ENCODE measurements around the gene FAHD2A. TPM values are rescaled to one million over a fixed set of nuclear protein-coding genes. Genes with fewer than 3 reads are reported as not detected.
"Not testable (repeated sequence)": the region's sequence is repeated elsewhere in the genome, so short reads cannot be mapped to it uniquely, and the experiment has no call there.

The FAHD2A gene
- total RNA-seq, 1 donor: 15.4 TPM

DNA sequence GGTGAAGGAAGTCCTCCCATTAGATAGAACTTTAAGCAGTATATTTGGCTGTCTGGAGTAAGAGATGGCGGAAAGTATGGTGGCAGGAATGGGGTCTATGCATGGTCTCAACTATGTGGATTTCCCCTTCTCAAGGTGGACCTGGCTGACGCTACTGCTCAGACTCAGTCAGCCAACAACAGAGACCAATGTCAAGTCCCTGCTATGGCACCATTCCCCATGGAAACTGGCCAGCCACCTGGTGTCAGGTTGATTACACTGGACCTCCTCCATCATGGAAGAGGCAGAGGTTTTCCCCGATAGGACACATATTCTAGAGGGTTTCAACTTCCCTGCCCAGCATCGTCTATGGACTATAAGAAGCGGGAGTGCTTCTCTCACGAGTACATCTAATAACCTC lies 8.6 kb upstream of the FAHD2A start:
- H3K4me3 ChIP-seq (ENCODE audit: low read depth, low read length): no peak overlapping the region
- DNase-seq (ENCODE audit: low read depth): no peak
- TF ChIP-seq, protein P1, sequence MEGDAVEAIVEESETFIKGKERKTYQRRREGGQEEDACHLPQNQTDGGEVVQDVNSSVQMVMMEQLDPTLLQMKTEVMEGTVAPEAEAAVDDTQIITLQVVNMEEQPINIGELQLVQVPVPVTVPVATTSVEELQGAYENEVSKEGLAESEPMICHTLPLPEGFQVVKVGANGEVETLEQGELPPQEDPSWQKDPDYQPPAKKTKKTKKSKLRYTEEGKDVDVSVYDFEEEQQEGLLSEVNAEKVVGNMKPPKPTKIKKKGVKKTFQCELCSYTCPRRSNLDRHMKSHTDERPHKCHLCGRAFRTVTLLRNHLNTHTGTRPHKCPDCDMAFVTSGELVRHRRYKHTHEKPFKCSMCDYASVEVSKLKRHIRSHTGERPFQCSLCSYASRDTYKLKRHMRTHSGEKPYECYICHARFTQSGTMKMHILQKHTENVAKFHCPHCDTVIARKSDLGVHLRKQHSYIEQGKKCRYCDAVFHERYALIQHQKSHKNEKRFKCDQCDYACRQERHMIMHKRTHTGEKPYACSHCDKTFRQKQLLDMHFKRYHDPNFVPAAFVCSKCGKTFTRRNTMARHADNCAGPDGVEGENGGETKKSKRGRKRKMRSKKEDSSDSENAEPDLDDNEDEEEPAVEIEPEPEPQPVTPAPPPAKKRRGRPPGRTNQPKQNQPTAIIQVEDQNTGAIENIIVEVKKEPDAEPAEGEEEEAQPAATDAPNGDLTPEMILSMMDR (IDR thresholded peaks at IDR 0.05; ENCODE audit: insufficient read depth, low read length): no peak

- H3K4me3 ChIP-seq (ENCODE audit: low read depth, low read length): no peak overlapping the region
- DNase-seq (ENCODE audit: low read depth): no peak
- TF ChIP-seq, protein P1 (IDR thresholded peaks at IDR 0.05; ENCODE audit: insufficient read depth, low read length): no peak
These were observed 3.4 kb upstream of the FAHD2A start for GRCh38 chr2:95399061-95399460.

- TF ChIP-seq, protein P1 (IDR thresholded peaks at IDR 0.05; ENCODE audit: insufficient read depth, low read length): no peak
- peak overlapping the region; percentile 96 for H3K4me3 ChIP-seq (ENCODE audit: low read depth, low read length)
- DNase-seq (ENCODE audit: low read depth): no peak
These were observed 1.0 kb upstream of the FAHD2A start for GRCh38 chr2:95401480-95401879.

GRCh38 chr2:95402004-95402369 lies 521 bp upstream of the FAHD2A start:
- H3K4me3 ChIP-seq (ENCODE audit: low read depth, low read length): peak overlapping the region; percentile 96
- DNase-seq (ENCODE audit: low read depth): not testable (repeated sequence)

GRCh38 chr2:95403204-95403721 lies 755 bp downstream of the FAHD2A start:
- TF ChIP-seq, protein P1 (IDR thresholded peaks at IDR 0.05; ENCODE audit: insufficient read depth, low read length): peak; percentile 51
- peak overlapping the region; percentile 96 for H3K4me3 ChIP-seq (ENCODE audit: low read depth, low read length)
- DNase-seq (ENCODE audit: low read depth): peak; percentile 44

DNA sequence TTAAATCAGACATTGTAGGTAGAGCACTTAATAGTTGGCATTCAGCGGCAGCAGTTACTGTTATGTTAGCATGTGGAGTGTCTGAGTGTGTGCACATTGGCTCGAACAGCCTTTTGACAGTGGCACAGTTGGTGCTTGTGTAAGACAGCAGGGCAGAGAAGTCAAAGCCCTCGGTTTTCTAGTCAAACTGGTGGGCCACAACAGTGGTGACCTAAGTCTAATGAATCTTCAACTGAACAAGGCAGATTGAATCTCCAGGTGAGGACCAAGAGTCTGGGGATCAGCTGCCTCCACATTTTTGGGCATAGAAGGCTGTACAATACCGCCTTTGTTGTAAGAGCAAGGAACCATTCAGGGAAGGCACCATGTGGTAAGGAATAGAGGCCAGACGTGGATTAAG lies 1.3 kb downstream of the FAHD2A start:
- peak overlapping the region; percentile 96 for H3K4me3 ChIP-seq (ENCODE audit: low read depth, low read length)

GRCh38 chr2:95404676-95405075 lies 2.2 kb downstream of the FAHD2A start:
- H3K4me3 ChIP-seq (ENCODE audit: low read depth, low read length); DNase-seq (ENCODE audit: low read depth): not testable (repeated sequence)

More for the DNA sequence above, 1.3 kb downstream of the FAHD2A start:
- DNase-seq (ENCODE audit: low read depth): not testable (repeated sequence)

DNA sequence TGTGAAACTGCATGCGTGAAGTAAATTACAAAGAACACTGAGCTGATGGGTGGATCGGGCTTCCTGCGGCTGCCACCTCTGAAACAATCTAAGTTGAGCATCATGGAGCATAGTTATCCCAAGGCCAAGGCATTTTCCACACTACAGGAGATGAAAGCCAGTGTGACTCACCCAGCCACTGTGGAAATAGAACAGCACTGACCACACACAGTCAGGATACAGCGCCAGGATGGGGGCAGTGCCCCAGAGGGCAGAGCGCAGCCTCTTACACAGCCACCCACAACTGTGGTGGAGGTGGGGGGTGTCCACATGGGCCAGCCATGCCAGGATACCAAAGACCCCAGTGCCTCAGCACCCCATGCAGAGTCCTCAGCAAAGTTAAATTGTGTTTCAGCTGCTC lies 8.7 kb downstream of the FAHD2A start:
- H3K4me3 ChIP-seq (ENCODE audit: low read depth, low read length): not testable (repeated sequence)
- peak; percentile 20 for DNase-seq (ENCODE audit: low read depth)

DNA sequence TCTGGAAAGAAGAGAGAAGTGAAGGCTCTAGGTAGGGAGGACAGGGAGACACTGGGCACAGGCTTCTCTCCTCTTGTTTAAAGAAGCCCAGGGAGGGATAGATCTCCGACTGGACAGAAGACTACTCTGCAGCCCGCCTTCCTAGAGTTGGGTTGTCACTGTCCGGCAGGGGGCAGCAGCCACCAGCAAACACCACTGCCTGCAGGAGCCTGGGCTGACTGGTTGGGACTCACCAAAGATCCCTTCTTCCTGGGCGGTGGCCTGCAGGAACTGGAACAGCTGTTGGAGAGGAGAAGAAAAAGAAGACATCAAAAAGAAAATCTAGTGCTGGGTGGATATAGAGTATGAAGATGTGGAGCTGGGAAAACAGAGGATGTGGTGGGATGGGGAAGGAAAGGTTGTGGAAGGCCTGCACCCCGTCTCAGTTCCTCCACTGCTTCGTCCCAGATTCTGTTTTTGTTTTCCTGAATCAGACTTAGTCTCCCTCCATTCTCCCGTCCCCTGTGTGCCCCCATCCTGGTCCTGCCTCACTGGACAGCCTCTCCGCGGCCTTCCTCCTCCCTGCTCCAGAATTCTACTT lies 11.6 kb downstream of the FAHD2A start:
- DNase-seq (ENCODE audit: low read depth): peak; percentile 83
- TF ChIP-seq, protein P1 (IDR thresholded peaks at IDR 0.05; ENCODE audit: insufficient read depth, low read length): peak; percentile 81
- H3K4me3 ChIP-seq (ENCODE audit: low read depth, low read length): not testable (repeated sequence)

DNA sequence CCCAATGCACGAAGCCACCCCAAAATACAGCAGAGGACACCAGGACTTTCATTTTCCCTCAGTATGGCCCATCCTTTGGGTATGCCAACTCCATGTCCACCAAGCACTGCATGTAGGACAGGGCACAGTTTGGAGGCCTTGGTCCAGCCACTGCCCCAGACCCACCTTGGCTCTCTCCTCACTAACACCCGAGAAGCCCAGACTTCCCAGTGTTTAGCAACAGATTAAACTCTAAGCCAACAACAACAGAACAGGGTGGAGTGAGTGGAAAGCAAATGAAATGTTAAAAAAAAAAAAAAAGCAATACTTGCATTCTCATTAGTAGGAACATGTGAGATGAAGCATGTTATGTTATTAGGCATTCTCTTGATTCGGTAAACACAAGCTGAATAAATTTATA lies 12.6 kb downstream of the FAHD2A start:
- not testable (repeated sequence) for H3K4me3 ChIP-seq (ENCODE audit: low read depth, low read length); DNase-seq (ENCODE audit: low read depth)

GRCh38 chr2:95415561-95415960 lies 13.1 kb downstream of the FAHD2A start:
- not testable (repeated sequence) for DNase-seq (ENCODE audit: low read depth); H3K4me3 ChIP-seq (ENCODE audit: low read depth, low read length)

DNA sequence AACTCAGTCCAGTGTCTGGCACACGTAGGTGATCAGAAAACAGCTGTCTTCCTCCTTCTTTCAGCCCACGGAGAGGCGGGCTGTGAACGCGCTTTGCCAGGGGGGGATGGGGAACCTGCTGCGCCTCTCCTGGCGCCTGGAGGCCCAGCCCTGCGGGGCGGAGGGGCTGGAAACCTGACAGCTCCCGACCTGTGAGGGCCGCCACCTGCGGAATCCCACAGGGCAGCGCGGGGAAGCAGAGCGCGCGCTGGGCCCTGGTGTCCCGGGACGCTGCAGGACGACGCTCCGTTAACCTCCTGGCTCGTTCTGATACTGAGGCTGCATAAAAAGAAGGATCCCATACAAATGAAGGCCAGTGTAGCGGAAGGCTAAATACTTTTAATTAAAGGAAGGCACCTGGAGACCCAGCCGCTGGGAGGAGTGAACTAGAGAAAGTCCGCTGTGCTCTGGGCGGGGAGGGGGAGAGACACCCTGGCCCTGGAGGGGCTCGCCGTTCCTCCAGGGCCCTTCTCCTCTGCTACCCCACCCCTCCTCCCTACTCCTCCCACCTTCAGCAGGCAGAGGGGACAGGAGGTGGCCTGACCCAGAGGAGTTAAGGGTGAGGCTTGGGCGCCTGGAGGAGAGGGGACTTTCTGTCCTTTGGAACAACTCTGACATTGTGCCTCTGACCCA lies 24.8 kb downstream of the FAHD2A start:
- not testable (repeated sequence) for DNase-seq (ENCODE audit: low read depth); H3K4me3 ChIP-seq (ENCODE audit: low read depth, low read length)
